ENCODE results near the gene TP53I13.

- TF ChIP-seq POLR2AphosphoS5 (IDR thresholded peaks at IDR 0.05; ENCODE audit: borderline replicate concordance, low read depth, low read length) (no peak), EZH2 (IDR thresholded peaks at IDR 0.05) (no peak)
Observed at GRCh38 chr17:29621751-29622194, 53.3 kb downstream of the TP53I13 start.

Measured in SK-N-MC (cell line).